K562 (cell line): Measurements from ENCODE around the gene KCNJ11. TPM values are rescaled to one million over a fixed set of nuclear protein-coding genes. Genes with fewer than 3 reads are reported as not detected.

Experiments used
- ATAC-seq: fragments of 200-7000 bp; cut with Tn5 transposase; 3 replicates; pipeline ENCODE4 v1.9.1; 2020; ENCODE audit warnings: moderate library complexity
- BruUV-seq: library from RNA; stranded (reverse); fragments of 400-500 nt; replicated peaks from 2 replicates; lab custom pipeline; 2021; lab: Mats Ljungman, UMichigan
- CTCF ChIA-PET: fragments of 300-600 bp; formaldehyde crosslinking; extraction: SDS; loops from one replicate; lab custom pipeline; 2021; ENCODE audit warnings: low intra/inter-chr PET ratio; lab: Yijun Ruan, JAX
- POLR2A ChIA-PET: fragments of 300-600, 350-650 bp; sonication (Branson Sonifier 250); formaldehyde crosslinking; extraction: SDS; loops from one replicate; lab custom pipeline; 2021; ENCODE audit warnings: antibody characterized with exemption, inconsistent platforms; lab: Yijun Ruan, JAX
- DNase-seq, 4 experiments: peaks; one replicate each; pipeline versions ENCODE4 v3.0.0 to v3.0.0-alpha.2; 2011 to 2018; ENCODE audit warnings: low spot score in 3 of 4, mixed read lengths in 3 of 4; ENCODE audit errors: extremely low read depth in 1 of 4
- FAIRE-seq: peaks from 2 replicates; lab custom pipeline; 2011; peaks lifted over from hg19 to GRCh38; lab: Jason Lieb, UNC
- H2AFZ ChIP-seq: 2 replicates; pipeline ENCODE4 v1.6.0; 2011; ENCODE audit warnings: low read depth, low read length, control low read depth, inconsistent platforms
- H3K27ac ChIP-seq: fragments of 200-600 bp; 3 replicates; pipeline ENCODE4 v1.8.0; 2011; ENCODE audit warnings: low read depth, mild to moderate bottlenecking, control low read depth, inconsistent platforms, low read length, moderate library complexity, mixed read lengths; ENCODE audit errors: extremely low read depth
- H3K27me3 ChIP-seq, 2 experiments: fragments of 300-600 bp in 1 of 2; 2 replicates in 1 of 2; 3 replicates in 1 of 2; pipeline versions ENCODE4 v1.6.0 to v1.8.0; 2011; ENCODE audit warnings: inconsistent platforms in 2 of 2, low read length in 2 of 2, mild to moderate bottlenecking in 1 of 2, mixed read lengths in 1 of 2, moderate library complexity in 1 of 2; ENCODE audit not compliant: control insufficient read depth in 2 of 2, insufficient read depth in 2 of 2
- H3K36me3 ChIP-seq: fragments of 300-600 bp; 3 replicates; pipeline ENCODE4 v1.8.0; 2011; ENCODE audit warnings: mild to moderate bottlenecking, low read length, inconsistent platforms; ENCODE audit not compliant: control insufficient read depth, insufficient read depth
- H3K4me1 ChIP-seq, 2 experiments: fragments of 200-600 bp in 1 of 2; replicated peaks in 1 of 2; 2 replicates in 1 of 2; 3 replicates in 1 of 2; pipeline versions ENCODE4 v1.5.1 to v1.8.0; 2011; ENCODE audit warnings: inconsistent platforms in 2 of 2, low read length in 2 of 2, mild to moderate bottlenecking in 1 of 2, mixed read lengths in 1 of 2, moderate library complexity in 1 of 2; ENCODE audit not compliant: control insufficient read depth in 2 of 2, insufficient read depth in 2 of 2
- H3K4me2 ChIP-seq: 2 replicates; pipeline ENCODE4 v1.6.1; 2011; ENCODE audit warnings: low read length, control low read depth, inconsistent platforms, mixed read lengths; ENCODE audit not compliant: insufficient read depth
- H3K4me3 ChIP-seq: fragments of 200-600 bp; sonication (generic), shearing (Covaris generic); 2 replicates; pipeline ENCODE4 v1.5.1; 2016; ENCODE audit warnings: control low read depth, inconsistent platforms
- H3K79me2 ChIP-seq: fragments of 200-600 bp; 3 replicates; pipeline ENCODE4 v1.8.0; 2011; ENCODE audit warnings: low read length, inconsistent platforms; ENCODE audit not compliant: control insufficient read depth, insufficient read depth
- H3K9ac ChIP-seq, 2 experiments: 2 replicates each; pipeline versions ENCODE4 v1.6.0 to v1.6.1; 2011; ENCODE audit warnings: low read depth in 2 of 2, low read length in 2 of 2, control low read depth in 1 of 2, inconsistent platforms in 1 of 2, mild to moderate bottlenecking in 1 of 2, mixed read lengths in 1 of 2; ENCODE audit not compliant: insufficient read depth in 1 of 2
- H3K9me1 ChIP-seq: one replicate; pipeline ENCODE4 v1.6.0; 2011; ENCODE audit warnings: inconsistent platforms, mild to moderate bottlenecking, low read length, moderate library complexity; ENCODE audit not compliant: control insufficient read depth, insufficient read depth
- H3K9me3 ChIP-seq: replicated peaks from 2 replicates; pipeline ENCODE4 v1.5.1; 2011; ENCODE audit warnings: low read depth, low read length, inconsistent platforms; ENCODE audit not compliant: control insufficient read depth, insufficient read depth
- H4K20me1 ChIP-seq: replicated peaks from 2 replicates; pipeline ENCODE4 v1.6.1; 2011; ENCODE audit warnings: low read length, inconsistent platforms, mixed read lengths; ENCODE audit not compliant: control insufficient read depth, insufficient read depth
- CHD7 ChIP-seq: fragments of 200-600 bp; sonication (generic); IDR thresholded peaks from one replicate; pipeline ENCODE4 v1.6.1; 2012; ENCODE audit warnings: mild to moderate bottlenecking, low read depth, low read length, inconsistent platforms
- GABPA ChIP-seq: fragments of 200-800 bp; sonication (Bioruptor generic); conservative IDR thresholded peaks from 2 replicates; pipeline ENCODE4 v1.6.1; 2016; ENCODE audit warnings: low read depth, missing genetic modification characterization, missing compliant biosample characterization
- GTF3C2 ChIP-seq: IDR thresholded peaks from 3 replicates; pipeline ENCODE4 v1.6.1; 2011; ENCODE audit warnings: borderline replicate concordance, mild to moderate bottlenecking, moderate library complexity; ENCODE audit not compliant: insufficient read length; ENCODE audit errors: extremely low read depth
- HBP1 ChIP-seq: fragments of 450-650 bp; formaldehyde crosslinking; IDR thresholded peaks from 2 replicates; pipeline ENCODE4 v1.4.0; 2022; ENCODE audit warnings: missing genetic modification characterization
- WGBS: fragments of 100-300 bp; shearing (Covaris generic); methylation state at CpG from one replicate; pipeline ENCODE4 v1.1.6; 2016; ENCODE audit warnings: low coverage, mixed read lengths; ENCODE audit not compliant: insufficient coverage; ENCODE audit errors: missing lambda C conversion rate; 5-methylcytosine and 5-hydroxymethylcytosine counted together
- in situ Hi-C: fragments of 300-500 bp; cut with MboI; formaldehyde crosslinking; loops from 4 replicates; pipeline ENCODE4 v1.15.0; 2018; ENCODE audit warnings: inconsistent platforms, mixed read lengths
- intact Hi-C: fragments of 100-400 bp; cut with micrococcal nuclease; formaldehyde crosslinking; loops from 2 replicates; pipeline ENCODE4 v1.14.2; 2022
- polyA plus RNA-seq, 8 experiments: library from polyadenylated mRNA; depleted of rRNA in 4 of 8; stranded (reverse) in 5 of 8; unstranded in 3 of 8; fragments of >200 nt; fragmentation: Nextera tagmentation in 2 of 8; fragmentation: Illumina TruSeq in 1 of 8; extraction: Ambion mirVana in 2 of 8; extraction: Trizol in 1 of 8; gene quantifications; 2 replicates each; pipeline versions ENCODE4 v1.2.1 to v1.2.3, GENCODE V29; 2011 to 2014; ENCODE audit warnings: inconsistent platforms in 1 of 8, missing spikeins in 1 of 8
- total RNA-seq, 7 experiments: library from RNA; depleted of rRNA in 6 of 7; stranded (reverse); fragments of >200 nt in 6 of 7; fragmentation: Illumina TruSeq in 2 of 7; extraction: Trizol in 2 of 7; gene quantifications; 2 replicates each; pipeline versions ENCODE4 v1.2.1 to v1.2.3, GENCODE V29; 2011 to 2021; ENCODE audit warnings: low replicate concordance in 1 of 7

KCNJ11 gene
- total and polyA plus RNA-seq, 9 of the 15 experiments (the other 6 are each of a cell fraction or from before 2014, with no cell fraction given), result 0.54 to 3.7 (median 0.86) TPM; not detected in 2

GRCh38 chr11:17406818-17407149 is 18.3 kb upstream of the KCNJ11 start:
- ChIA-PET POLR2A (no interaction called here), CTCF (no interaction called here)
- BruUV-seq, result no TSS peak
- Histone ChIP-seq H3K9me3 (no peaks in the 10 kb centered on the region), H3K27ac (no peak overlapping the region), H3K79me2 (no peaks in the 10 kb centered on the region), H2AFZ (no peak overlapping the region), H3K4me1 (peaks cover 6 to 7% of the 10 kb centered on the region in 2 experiments; a peak in 2 of 5 replicates), H3K9me1 (no peaks in the 10 kb centered on the region), H3K9ac (no peak overlapping the region), H3K36me3 (no peaks in the 10 kb centered on the region), H4K20me1 (0 out of 2 replicates have a peak, but pooled peaks cover 5% of the 10 kb centered on the region), H3K27me3 (peaks cover 10 to 28% of the 10 kb centered on the region in 2 experiments; a peak in 3 of 5 replicates), H3K4me2 (no peak overlapping the region), H3K4me3 (no peak overlapping the region)
- FAIRE-seq, result no peak
- intact Hi-C loops, result no loop called here
- DNase-seq, result no peak
- in situ Hi-C loops, result no loop called here
- ATAC-seq, result no peak
- 51% methylated on average over 13 of the region's 13 CpGs for WGBS
- no peak for TF ChIP-seq CHD7
- TF ChIP-seq HBP1, result no peak
- TF ChIP-seq GABPA (tag), result no peak
- no peak for TF ChIP-seq GTF3C2
